Colonic mucosa (tissue), 4 donors: Measurements from ENCODE around the gene RPS14. TPM values are rescaled to one million over a fixed set of nuclear protein-coding genes. Genes with fewer than 3 reads are reported as not detected.

Source experiments
- DNase-seq: peaks from one replicate; pipeline ENCODE4 v3.0.0-alpha.2; 2020
- H3K27ac ChIP-seq: fragments of 200-600 bp; one replicate; pipeline ENCODE4 v1.8.0; 2021
- H3K27me3 ChIP-seq: fragments of 200-600 bp; one replicate; pipeline ENCODE4 v1.8.0; 2021
- H3K36me3 ChIP-seq: fragments of 200-600 bp; one replicate; pipeline ENCODE4 v1.8.0; 2021
- H3K4me1 ChIP-seq: fragments of 200-600 bp; one replicate; pipeline ENCODE4 v1.8.0; 2021; ENCODE audit warnings: mild to moderate bottlenecking
- H3K4me3 ChIP-seq: fragments of 200-600 bp; one replicate; pipeline ENCODE4 v1.8.0; 2021
- H3K9ac ChIP-seq, 2 donors: one replicate each; pipeline ENCODE4 v1.7.0; 2013; ENCODE audit warnings: control low read depth in 2 of 2, low read depth in 2 of 2, low read length in 2 of 2
- H3K9me3 ChIP-seq: fragments of 200-600 bp; one replicate; pipeline ENCODE4 v1.8.0; 2021
- intact Hi-C: fragments of 100-400 bp; cut with DNase I; formaldehyde crosslinking; loops from one replicate; pipeline ENCODE4 v1.14.1; 2022
- total RNA-seq, 2 donors: library from RNA; stranded (reverse); fragmentation: NEBNext Ultra II Directional in 1 of 2; extraction: Animal tissue kit (Norgen Biotek cat#: 25700) in 1 of 2; gene quantifications; one replicate each; pipeline ENCODE4 v1.2.1, GENCODE V29; 2021
- TF ChIP-seq, protein P1 (sequence below): fragments of 200-600 bp; IDR thresholded peaks from one replicate; pipeline ENCODE4 v1.8.0; 2022; ENCODE audit warnings: antibody characterized with exemption, mild to moderate bottlenecking
- donor health status: healthy.
- donor health status: DM: no; HTN: no; CAD: no.
- donor health status: DM: no; HTN: no; CAD: no.

The RPS14 gene
- total RNA-seq, 2 donors from 2014 or later = 1,643 to 1,700 TPM

DNA sequence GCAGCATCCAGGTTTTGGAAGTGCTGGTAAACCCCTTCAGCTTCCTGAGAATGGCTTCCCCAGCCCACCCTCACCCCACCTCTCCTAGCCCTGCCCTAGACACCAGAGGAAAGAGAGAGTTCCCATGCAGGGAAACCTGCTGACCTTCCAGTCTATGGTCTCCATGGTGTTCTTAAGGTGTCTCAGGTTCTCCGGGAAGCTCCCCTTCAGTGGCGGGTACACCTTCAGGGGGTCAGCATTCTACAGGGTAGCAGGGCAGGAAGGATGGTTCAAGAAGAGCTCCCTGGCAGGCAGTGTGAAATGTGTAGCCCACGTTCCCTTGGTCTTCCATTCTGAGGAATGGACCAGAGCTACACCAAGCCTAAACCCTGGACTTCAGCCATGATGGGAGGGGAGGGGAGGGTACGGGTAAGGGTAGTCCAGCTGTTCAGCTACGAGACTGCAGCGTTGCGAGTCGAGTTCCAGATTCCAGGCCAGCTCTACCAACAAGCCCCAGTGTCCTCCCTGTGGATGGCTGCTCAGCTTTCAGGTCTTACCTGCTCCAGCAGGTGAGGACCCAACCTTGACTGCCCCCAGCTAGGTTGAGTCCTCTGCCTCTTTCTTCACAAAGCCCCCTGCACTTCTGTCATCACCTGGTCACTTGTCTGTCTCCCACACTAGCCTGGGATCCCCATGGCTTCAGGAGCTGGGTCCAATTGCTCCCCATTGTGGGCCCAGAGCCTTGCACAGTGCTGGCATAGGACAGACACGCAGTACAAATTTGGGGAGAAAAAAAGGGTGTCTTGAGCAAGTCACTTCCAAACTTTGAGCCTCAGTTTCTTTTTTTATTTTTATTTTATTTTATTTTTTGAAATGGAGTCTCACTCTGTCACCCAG lies 44.4 kb downstream of the RPS14 start:
- no peak overlapping the region for H3K27ac ChIP-seq
- no peak for DNase-seq
- no peaks in the 10 kb centered on the region for H3K4me1 ChIP-seq
- no peaks in the 10 kb centered on the region for H3K27me3 ChIP-seq
- TF ChIP-seq, protein P1, sequence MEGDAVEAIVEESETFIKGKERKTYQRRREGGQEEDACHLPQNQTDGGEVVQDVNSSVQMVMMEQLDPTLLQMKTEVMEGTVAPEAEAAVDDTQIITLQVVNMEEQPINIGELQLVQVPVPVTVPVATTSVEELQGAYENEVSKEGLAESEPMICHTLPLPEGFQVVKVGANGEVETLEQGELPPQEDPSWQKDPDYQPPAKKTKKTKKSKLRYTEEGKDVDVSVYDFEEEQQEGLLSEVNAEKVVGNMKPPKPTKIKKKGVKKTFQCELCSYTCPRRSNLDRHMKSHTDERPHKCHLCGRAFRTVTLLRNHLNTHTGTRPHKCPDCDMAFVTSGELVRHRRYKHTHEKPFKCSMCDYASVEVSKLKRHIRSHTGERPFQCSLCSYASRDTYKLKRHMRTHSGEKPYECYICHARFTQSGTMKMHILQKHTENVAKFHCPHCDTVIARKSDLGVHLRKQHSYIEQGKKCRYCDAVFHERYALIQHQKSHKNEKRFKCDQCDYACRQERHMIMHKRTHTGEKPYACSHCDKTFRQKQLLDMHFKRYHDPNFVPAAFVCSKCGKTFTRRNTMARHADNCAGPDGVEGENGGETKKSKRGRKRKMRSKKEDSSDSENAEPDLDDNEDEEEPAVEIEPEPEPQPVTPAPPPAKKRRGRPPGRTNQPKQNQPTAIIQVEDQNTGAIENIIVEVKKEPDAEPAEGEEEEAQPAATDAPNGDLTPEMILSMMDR = no peak
- peaks cover 8% of the 10 kb centered on the region for H3K36me3 ChIP-seq
- no peak overlapping the region for H3K4me3 ChIP-seq
- intact Hi-C loops = no loop called here
- no peak overlapping the region for H3K9ac ChIP-seq
- H3K9me3 ChIP-seq = no peaks in the 10 kb centered on the region

DNA sequence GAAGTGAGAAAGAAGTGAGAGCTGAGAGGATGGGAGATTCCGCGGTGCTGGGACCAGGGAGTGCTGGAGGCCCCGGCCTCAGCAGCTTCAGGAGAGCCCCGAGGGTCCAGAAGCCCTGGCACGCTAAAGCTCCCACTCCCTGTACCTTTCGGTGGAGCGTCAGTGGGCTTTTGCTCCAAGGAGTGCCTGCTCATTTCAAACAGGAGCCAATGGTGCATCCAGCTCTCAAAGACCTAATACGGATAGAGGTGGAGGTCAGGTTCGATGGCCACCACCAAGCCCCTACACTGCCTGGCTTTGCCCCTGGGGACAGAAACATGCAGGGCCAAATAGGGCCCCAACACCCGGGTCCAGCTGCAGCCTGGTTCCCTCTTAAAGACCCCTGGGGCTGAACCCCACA lies 45.0 kb downstream of the RPS14 start:
- no peaks in the 10 kb centered on the region for H3K9me3 ChIP-seq
- peaks cover 8% of the 10 kb centered on the region for H3K36me3 ChIP-seq
- no peaks in the 10 kb centered on the region for H3K4me1 ChIP-seq
- H3K27me3 ChIP-seq = no peaks in the 10 kb centered on the region
- no peak overlapping the region for H3K9ac ChIP-seq
- DNase-seq = no peak
- H3K4me3 ChIP-seq = no peak overlapping the region
- TF ChIP-seq, protein P1 = no peak
- intact Hi-C loops = no loop called here
- no peak overlapping the region for H3K27ac ChIP-seq

DNA sequence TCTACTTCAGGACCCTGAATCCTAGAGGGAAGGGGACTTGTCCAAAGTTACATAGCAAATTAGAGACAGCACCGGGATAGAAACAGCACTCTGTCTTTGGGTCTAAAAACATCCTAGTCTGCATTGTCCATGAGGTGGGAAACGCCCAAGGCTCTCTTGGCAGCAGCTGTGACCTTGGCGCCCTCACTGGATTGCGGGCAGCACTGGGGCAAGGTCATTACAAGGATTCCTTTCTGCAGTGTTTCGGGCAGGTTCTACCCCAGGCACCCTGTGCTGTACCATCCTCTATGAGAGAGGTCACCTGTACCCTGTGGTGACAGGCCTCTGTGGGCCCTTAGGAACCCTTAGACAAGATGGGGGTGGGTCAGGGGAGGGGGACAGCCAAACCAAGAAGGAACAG lies 45.4 kb downstream of the RPS14 start:
- H3K36me3 ChIP-seq = peaks cover 8% of the 10 kb centered on the region
- H3K27me3 ChIP-seq = no peaks in the 10 kb centered on the region
- TF ChIP-seq, protein P1 = no peak
- no peak overlapping the region for H3K27ac ChIP-seq
- no peaks in the 10 kb centered on the region for H3K9me3 ChIP-seq
- H3K4me3 ChIP-seq = no peak overlapping the region
- no peak overlapping the region for H3K9ac ChIP-seq
- no peak for DNase-seq
- H3K4me1 ChIP-seq = no peaks in the 10 kb centered on the region
- intact Hi-C loops = no loop called here

GRCh38 chr5:150402901-150403342 lies 46.6 kb downstream of the RPS14 start:
- TF ChIP-seq, protein P1 = no peak
- no peaks in the 10 kb centered on the region for H3K9me3 ChIP-seq
- H3K4me3 ChIP-seq = no peak overlapping the region
- no peak for DNase-seq
- no peak overlapping the region for H3K27ac ChIP-seq
- H3K36me3 ChIP-seq = peaks cover 8% of the 10 kb centered on the region
- no peak overlapping the region for H3K9ac ChIP-seq
- H3K4me1 ChIP-seq = no peaks in the 10 kb centered on the region
- no peaks in the 10 kb centered on the region for H3K27me3 ChIP-seq
- intact Hi-C loops = no loop called here

DNA sequence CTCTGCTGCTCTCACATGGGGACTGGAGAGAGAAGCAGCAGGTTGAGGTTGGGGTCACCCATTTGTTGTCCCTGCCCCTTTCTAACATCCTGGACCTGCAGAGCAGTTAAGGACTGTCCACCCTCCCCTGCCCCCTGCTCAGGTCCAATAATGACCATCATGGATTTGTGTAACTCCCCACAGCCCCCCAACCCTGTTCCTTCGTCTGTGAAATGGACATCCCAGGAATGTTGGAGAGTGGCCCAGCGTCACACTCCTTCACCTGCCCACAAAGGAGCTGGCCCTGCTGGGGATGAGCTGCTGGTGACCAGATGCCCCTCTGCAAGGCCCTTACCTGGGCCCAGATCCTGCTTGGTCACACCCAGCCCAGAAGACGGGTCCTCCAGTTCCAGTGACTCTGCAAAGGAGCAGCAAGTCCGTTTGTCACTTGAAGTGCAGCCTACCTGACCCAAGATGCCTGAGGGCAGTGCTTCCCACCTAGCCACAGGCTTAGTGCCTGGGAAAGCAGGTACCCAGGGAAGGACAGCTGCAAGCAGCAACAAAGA lies 47.2 kb downstream of the RPS14 start:
- H3K27me3 ChIP-seq = no peaks in the 10 kb centered on the region
- DNase-seq = no peak
- H3K27ac ChIP-seq = no peak overlapping the region
- intact Hi-C loops = no loop called here
- H3K36me3 ChIP-seq = peaks cover 8% of the 10 kb centered on the region
- H3K9ac ChIP-seq = no peak overlapping the region
- no peak overlapping the region for H3K4me3 ChIP-seq
- TF ChIP-seq, protein P1 = no peak
- H3K4me1 ChIP-seq = no peaks in the 10 kb centered on the region
- no peaks in the 10 kb centered on the region for H3K9me3 ChIP-seq
